HUDEP-2 (cell line): ENCODE data around the gene SSPN.

Source experiments
- DNase-seq, 76 experiments: peaks; one replicate each; lab custom pipeline; 2025; ENCODE audit not compliant: unreplicated experiment in 76 of 76; lab: John Stamatoyannopoulos, UW

SSPN gene

DNA sequence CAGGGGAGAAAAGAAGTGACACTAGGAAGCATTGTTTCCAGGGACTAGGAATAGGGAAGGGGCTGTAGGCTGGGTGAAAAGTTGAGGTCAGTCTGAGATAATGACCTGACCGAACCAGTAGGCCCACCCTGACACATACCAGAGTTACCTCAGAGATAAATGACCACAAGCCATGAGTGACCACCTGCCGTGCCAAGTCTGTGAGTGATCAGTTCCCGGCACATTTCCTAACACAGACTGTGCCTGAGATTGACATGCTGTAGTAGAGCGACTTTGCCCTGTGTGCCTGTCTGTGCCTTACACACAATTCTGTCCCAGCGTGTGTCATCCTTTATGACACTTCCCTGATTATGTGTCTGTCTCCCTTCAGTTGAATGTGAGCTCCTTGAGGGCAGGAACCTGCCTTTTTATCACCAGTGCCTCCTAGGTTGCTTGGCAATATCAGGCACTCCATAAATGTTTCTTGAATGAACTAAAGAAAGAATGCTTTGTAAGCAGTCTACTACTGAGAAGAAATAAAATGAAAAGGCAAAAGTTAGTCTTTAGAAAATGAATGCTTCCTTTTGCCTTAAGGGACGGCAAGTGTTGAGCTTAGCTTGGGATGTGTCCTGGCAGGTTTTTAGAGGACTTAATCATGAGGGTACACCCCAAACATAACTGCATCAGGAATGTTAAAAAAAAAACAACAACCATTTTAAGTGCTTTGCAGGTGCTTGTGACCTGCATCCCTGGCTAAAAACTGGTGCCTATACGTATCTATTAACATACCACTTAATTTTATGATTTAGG, 9.6 kb upstream of the SSPN start:
- DNase-seq = no peak

DNA sequence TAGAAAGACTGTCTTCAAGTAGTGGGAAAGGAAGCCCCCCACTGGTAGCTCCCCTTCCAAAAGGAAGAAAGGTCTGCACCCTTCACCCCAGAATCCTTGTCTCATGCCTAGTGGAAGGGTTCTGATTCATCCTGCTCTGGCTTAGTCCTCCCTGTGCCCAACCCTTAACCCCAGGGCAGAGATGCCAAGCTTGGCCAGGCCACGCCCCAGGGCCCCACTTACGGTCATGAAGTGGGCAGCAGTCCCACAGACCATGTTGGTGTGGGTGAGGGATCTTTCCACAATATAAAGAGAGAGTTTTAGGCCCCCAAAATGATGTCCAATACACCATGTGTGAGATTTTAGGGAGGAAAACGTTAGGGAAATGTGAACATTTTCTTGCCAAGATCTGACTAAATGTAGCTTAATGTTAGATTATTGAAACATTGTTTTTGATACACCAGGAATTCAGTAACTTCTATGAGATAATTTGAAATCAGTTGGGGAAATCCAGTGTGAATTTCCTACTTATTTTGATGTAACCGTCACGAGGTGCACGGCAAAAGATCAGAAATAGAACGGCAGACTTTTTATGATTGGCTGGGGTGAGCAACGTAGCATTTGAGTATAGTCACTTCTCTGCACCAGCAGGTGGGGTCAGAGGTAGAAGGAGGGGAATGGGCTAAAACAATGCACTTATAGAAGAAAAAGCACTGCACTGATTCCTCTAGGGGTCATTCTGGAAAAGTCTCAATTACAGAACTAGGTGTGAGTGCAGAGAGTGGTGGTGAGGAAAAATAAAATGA, 8.2 kb upstream of the SSPN start:
- DNase-seq = no peak

DNA sequence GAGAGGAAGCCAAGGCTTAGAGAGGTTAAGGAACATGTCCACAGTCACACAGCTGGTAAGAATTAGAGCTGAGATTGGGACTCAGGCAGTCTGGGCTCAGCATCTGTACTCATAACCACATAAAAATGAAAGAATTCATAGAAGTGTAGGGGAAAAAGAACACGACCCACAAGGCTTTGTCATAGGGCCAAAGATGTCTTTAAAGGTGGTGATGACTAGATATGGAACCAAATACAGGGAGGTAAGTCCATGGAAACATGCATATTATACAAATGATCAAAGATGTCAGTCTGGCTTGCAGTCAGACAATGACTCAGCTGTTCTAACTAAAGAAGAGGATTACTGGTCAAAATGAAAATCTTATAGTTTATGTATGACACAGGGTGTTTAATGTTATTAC, 7.2 kb upstream of the SSPN start:
- DNase-seq = no peak

DNA sequence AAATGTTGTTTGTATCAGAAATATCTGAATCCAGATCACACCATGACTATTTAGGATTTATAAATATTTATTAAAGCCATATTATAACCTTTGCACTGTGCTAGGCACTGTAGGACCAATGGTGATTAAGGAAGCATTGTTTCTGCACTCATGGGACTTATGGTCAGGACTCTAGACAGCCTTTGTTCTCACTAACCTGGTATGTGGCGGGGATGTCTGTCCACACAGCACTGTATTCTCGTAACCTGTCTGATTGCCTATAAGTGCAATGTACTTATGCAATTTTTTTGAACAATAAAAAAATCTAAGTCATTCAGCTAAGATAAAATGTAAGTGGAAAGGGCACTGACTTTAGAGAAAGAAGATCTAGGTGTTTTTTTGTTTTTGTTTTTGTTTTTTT, 6.7 kb upstream of the SSPN start:
- no peak for DNase-seq

DNA sequence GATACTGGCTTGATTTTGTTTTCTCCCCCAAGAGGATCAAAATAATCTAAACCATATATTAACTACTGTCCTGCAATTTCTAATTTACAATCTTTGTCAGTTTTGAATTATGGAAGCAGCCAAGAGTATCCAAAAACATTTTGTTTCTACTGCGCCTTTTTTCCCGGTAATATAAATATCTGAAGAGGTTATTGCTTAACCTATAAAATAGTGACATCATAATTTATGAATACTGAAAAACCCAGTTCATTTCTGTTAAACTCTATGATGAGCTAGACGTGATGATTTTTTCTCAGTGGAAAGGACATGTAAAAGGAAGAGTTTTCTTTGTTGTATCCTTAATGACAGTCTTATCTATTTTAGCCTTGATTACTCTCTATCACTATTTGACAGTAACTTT, 3.2 kb upstream of the SSPN start:
- DNase-seq = no peak

DNA sequence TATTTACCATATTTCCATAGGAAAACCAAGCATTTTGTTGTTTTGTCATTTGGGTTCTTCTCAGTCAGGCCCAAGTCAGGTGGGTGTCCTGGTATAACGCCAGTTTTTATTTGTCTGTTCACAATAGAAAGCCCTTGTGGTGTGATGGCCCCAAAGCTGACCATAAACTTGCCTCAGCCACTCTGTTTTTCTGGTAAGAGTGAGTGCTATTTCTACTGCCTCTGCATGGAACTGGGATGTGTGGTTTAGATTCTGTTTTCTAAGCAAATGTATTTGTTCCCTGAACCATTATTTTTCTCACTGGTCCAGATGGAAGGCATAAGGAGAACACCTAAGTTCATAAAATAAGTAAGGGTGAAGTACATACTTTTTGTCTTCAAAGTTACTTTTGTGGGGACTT, 1.8 kb upstream of the SSPN start:
- no peak for DNase-seq

DNA sequence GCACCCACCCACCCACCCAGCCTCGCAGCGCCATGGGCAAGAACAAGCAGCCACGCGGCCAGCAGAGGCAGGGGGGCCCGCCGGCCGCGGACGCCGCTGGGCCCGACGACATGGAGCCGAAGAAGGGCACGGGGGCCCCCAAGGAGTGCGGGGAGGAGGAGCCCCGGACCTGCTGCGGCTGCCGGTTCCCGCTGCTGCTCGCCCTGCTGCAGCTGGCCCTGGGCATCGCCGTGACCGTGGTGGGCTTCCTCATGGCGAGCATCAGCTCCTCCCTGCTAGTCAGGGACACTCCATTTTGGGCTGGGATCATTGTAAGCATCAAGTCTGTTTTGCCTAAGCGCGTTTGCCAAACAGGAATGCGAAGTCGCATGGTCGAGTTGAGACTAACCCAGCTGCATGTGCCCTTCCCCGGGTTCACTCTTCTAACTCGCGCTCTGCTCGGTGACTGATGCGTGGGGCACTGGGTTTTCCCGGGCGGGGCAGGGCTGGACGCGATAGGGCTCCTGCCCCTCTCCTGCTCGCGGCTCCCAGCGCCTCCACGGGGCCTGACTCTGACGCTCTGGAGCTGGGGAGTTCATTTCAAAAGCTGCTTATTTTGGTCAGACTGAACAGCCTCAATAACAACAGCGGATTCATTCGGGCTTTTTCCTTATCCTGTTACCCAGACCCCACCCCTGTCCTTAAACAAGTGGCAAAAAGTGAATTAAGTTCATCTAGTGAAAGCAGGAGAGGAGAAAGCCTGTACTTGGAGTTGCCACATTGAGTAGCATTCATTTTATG, 458 bp downstream of the SSPN start:
- DNase-seq = no peak

DNA sequence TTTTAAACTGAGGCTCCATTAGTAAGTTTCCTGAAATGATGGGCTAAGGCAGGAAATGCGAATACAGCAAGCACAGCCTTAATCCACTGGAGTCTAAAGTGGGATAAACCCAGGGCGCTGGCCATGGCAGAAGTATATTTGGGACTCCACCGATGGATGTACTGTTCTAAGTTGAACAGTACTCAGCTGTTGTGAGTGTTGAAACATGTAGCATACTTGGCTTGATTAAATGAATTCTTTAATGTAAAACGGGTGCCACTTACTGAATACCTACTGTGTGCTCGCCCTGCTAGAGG, 996 bp downstream of the SSPN start:
- DNase-seq = no peak

DNA sequence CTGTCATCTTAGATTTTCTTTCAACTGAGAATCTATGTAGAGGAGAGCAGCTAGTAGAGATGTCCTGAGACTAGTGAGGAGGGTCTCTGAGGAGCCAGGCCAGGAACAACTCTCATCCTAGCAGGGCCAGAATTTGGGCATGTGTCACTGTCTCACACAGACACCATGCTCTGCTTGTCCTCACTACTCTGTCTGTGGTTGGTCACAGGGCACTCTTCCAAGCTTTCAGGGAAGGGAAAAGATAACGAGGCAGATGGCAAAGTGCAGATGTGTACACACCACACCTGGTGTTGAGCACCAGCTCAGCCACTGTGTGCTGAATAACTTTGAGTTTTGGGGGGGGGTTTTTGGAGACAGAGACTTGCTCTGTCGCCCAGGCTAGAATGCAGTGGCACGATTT, 2.5 kb downstream of the SSPN start:
- no peak for DNase-seq

DNA sequence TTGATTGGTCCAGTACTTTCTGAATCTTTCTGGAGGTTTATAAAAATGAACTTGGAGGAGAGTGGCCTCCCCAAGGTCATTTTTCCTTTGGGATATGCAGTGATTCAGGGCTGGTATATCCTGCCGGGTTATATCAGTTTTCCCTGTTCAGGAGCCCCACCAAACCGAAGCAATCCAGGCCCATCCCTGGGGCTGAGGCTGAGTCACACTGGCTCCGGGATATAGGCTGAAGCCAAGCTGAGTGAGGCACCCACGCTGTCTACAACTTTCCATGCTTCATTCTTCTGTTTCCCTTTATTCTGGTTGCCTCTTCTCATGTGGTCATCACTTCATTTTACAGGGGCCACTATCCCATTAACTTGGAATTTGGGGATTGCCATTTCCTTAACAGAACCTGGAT, 3.4 kb downstream of the SSPN start:
- no peak for DNase-seq

DNA sequence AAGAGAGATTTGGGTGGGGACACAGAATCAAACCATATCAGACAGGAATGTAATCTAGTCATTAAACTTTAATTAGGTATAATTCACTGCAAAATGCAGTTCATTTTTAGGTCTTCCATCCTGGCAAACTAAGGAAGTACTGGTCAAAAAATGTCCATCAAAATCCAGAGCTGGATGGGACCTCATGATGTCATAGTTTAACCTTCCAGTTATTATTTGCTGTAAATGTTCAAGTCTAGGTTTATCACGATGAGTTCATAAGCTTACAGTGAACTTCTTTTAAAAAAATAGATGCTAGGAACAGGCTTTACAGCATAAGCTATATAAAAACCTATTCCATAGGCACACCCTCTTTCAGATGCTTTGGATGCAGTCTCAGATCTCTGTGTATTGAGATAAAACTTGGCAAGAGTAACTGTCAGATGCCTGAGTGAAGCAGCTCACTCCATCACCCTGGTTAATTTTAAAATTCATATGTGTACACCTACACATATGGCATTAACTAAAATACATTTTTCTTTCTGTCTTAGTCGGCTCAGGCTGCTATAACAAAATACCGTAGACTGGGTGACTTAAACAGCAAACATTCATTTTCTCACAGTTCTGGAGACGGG, 7.9 kb downstream of the SSPN start:
- no peak for DNase-seq

DNA sequence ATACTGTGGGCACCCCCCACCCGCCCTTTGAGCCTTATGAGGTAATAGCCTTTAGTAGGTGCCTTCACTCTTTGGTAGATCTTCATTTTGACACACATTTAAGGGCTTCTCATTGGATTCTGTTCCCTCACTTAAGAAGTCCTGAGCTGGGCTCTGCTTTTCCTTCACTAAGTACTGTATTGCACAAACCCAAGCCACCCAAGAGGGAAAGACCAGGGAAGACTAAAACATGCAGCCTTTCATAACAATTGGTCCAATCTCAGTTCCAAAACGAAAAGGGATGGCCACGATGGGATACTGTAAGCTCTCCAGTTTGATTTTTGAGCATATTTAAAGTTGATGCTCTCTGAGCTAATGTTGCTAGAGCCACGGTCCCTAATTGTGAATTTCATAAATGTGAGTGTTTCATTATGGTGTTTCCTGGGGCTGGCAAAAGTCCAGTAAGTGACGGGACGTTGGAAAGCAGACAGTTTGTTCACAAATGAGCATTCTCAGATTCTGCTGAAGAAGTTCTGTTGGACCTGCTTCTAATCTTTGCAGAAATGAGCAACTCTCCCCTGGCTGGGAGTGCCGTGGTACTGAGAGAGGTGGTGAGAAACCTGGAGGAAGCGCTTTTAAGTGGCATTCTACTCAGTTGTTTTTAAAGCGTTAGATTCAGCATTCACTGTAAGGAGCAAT, 9.4 kb downstream of the SSPN start:
- no peak for DNase-seq

DNA sequence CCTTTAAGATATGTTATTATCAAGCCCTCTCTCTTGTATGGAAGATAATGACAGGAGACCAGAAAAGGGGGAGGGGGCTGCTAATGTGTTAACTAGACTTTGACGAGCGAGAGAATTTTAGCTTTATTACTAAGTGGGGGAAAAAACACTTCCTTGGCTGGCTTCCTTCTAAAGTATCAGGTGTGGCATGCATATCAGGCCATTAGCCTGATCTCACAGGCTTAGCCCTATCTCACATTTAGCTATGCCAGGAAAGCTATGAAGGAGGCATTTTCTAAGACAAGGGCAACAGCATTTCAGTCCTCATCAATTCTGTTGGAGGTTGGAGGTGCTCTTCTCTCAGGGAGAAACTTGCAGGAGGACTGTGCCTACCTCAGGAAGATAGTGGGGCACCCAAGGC, 9.9 kb downstream of the SSPN start:
- DNase-seq = no peak

DNA sequence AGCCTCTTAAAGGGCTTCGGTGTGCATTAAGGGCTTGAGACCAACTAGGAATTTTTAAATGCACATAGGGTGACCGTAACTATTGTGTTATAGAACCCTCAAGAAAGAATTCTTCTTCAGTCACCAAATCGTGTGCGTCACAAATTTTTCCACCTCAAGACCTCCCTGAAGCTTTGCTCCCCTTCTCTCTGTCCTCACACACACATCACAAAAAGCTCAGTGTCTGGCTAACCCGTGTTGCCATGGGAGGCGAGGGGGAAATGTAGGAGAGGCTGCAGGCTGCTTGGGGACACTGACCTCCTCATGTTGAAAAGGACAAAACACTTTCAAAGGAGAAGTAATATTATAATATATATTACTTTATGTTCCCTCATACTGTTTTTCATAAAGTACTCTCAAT, 10.6 kb downstream of the SSPN start:
- no peak for DNase-seq

DNA sequence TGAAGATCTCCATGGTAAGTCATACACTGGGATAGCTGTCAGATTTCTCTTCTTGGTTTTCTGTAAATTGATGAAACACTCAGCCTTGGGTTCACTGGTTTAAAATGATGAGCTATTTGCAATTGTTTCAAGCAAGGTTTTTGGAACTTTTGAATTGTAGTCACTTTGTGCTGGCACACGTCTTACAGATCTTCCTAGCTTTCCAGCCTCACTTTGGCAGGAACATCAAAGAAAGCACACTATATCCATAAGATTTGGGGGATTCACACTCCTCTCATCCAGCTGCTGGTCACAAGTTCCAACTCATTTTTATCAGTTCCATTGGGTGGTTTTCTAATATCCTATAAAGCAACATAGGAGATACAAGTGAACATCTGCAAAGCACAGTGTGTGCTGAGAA, 16.0 kb downstream of the SSPN start:
- no peak for DNase-seq

DNA sequence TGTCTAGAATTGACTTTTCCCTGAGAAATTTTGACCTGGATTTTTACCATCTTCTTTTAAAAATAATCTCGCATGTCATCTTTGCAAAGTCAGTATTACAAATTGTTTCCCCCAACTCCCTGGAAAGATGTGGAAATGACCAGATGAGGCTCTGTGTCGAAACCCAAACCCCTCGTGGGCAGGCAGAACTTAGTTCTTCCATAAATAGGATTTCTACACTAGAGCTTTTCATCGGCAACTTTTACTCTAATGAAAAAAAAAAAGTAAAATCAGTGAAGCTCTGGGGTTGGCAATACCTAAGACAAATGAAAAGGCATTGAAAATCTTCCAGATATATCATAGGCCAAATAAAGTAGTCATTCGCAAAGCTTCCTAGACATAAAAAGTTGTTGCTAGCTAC, 17.0 kb downstream of the SSPN start:
- no peak for DNase-seq

DNA sequence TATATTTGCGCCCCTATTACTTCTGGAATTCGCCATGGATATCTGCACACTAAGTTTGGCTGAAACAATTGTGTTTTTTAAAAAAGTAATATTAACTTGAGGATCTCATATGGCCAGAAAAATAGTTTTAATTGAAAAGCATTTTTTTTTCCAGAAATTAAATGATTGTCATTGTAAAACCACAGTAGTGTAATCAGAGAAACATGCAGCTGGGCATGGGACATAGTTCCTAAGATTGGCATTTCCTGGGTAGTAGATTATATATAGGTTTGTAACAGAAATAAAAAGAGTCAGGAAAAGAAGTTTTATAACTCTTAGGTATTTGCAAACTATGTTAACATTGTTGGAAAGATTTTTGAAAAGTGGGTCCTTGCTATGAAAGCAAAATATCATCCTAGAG, 17.6 kb downstream of the SSPN start:
- DNase-seq = no peak

DNA sequence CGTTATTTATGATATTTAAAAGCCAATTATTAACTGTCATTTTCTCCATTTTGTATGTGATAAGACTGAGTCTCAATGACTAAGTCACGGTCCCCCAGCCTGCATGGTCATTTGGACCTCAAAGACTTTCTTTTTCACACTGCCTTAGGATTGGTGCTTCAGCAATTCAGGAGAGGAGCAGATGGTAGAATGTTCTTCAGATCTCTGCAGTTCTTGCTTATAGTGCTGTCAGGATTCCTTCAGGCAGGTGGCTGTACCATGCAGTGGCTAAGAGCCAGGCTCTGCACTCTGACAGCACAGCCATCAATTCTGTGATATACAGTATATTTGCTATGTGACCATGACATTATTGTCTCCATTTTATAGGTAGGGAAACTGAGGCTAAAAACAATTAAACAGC, 18.7 kb downstream of the SSPN start:
- DNase-seq = no peak

DNA sequence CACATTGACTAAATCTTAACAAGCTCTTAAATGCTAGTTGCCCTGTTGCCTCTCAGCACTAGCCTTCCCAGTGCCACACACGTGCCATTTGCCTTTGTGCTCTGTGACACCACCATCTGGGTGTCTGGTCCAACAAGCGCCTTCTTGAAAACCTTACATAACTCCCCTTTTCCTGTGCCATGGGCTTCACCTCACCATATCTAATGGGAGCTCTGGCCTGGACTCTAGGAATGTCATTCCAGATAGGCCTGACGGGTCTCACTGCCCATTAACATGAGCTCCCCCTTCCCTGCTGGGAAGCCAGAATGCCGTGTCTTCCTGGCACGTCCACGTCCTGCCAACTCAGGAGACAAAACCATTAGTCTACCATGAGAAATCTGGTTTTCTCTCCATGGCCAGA, 24.4 kb downstream of the SSPN start:
- DNase-seq = no peak

DNA sequence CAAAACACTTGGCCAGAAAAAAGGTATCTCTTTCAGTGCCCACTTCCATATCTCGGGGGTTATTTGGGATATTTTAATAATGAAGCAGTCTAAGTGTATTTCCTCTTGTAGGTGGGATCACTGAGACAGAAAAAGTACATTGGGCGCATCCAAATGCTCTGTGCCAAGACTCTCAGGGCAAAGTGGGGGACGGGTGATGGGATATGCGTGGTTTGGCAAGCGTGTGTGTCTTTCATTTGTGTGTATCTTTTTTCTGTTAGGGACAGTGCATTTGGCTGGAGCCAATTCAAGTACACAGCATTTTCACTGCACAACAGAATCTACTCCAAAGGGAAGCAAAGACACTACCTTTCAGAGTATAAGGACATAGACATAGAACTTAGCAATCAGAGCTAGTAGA, 29.3 kb downstream of the SSPN start:
- no peak for DNase-seq

DNA sequence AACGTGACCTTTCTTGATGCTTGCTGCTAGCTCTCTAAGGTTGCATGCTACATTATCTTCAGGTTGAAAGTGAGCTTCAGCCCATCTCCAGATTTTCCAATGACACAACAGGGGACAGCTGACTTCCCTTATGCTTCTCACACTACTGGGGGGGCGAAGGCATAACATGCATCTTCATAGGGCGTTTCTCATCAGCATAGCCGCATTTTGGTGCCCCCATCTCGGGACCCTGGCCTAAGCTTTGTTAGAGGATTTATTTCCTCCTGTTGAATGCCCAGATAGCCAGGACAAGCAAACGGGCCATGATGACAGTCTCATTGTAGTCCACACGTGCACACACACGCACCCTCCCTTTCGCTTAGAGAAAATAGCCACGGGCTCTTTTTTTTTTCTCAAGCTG, 30.7 kb downstream of the SSPN start:
- DNase-seq = no peak
